Liver (tissue), 9 donors: ENCODE data around the gene ECSIT. TPM values are rescaled to one million over a fixed set of nuclear protein-coding genes. Genes with fewer than 3 reads are reported as not detected.

Experiments
- DNase-seq: peaks from one replicate; pipeline ENCODE4 v3.0.0-alpha.2; 2017; ENCODE audit warnings: low spot score
- H3K27ac ChIP-seq, 2 donors: one replicate each; pipeline ENCODE4 v1.7.0; 2013; ENCODE audit warnings: inconsistent platforms in 2 of 2, low read length in 2 of 2, control low read depth in 1 of 2, low read depth in 1 of 2, mild to moderate bottlenecking in 1 of 2
- H3K27me3 ChIP-seq, 4 donors: one replicate each; pipeline versions ENCODE4 v1.6.1 to v1.7.0; 2013; ENCODE audit warnings: low read length in 3 of 4, inconsistent platforms in 1 of 4, mild to moderate bottlenecking in 1 of 4, moderate library complexity in 1 of 4; ENCODE audit not compliant: control insufficient read depth in 4 of 4, insufficient read depth in 4 of 4
- H3K36me3 ChIP-seq, 4 donors: one replicate each; pipeline versions ENCODE4 v1.6.1 to v1.7.0; 2013; ENCODE audit warnings: low read length in 3 of 4, mild to moderate bottlenecking in 3 of 4, low read depth in 1 of 4, moderate library complexity in 1 of 4; ENCODE audit not compliant: control insufficient read depth in 4 of 4, insufficient read depth in 3 of 4
- H3K4me1 ChIP-seq, 4 donors: one replicate each; pipeline versions ENCODE4 v1.6.1 to v1.7.0; 2013; ENCODE audit warnings: low read length in 3 of 4, mild to moderate bottlenecking in 3 of 4, moderate library complexity in 1 of 4; ENCODE audit not compliant: control insufficient read depth in 4 of 4, insufficient read depth in 4 of 4
- H3K4me3 ChIP-seq, 3 donors: one replicate each; pipeline versions ENCODE4 v1.6.1 to v1.7.0; 2013; ENCODE audit warnings: low read length in 3 of 3, control low read depth in 1 of 3, low read depth in 1 of 3, mild to moderate bottlenecking in 1 of 3
- H3K9ac ChIP-seq, 2 donors: one replicate each; pipeline ENCODE4 v1.7.0; 2013; ENCODE audit warnings: low read length in 2 of 2, mild to moderate bottlenecking in 2 of 2, moderate library complexity in 2 of 2, control low read depth in 1 of 2, low read depth in 1 of 2
- H3K9me3 ChIP-seq, 4 donors: one replicate each; pipeline versions ENCODE4 v1.6.1 to v1.7.0; 2013; ENCODE audit warnings: low read length in 3 of 4; ENCODE audit not compliant: control insufficient read depth in 4 of 4
- EGR1 ChIP-seq, 2 donors: IDR thresholded peaks; 2 replicates each; pipeline ENCODE4 v1.6.1; 2016 to 2018; ENCODE audit warnings: antibody characterized with exemption in 2 of 2, low read depth in 2 of 2
- FOXA1 ChIP-seq: IDR thresholded peaks from 2 replicates; pipeline ENCODE4 v1.6.1; 2016; ENCODE audit warnings: antibody characterized with exemption
- FOXA2 ChIP-seq: IDR thresholded peaks from 2 replicates; pipeline ENCODE4 v1.6.1; 2016; ENCODE audit warnings: antibody characterized with exemption
- GABPA ChIP-seq, 2 donors: IDR thresholded peaks in 1 of 2; conservative IDR thresholded peaks in 1 of 2; 2 replicates each; pipeline ENCODE4 v1.6.1; 2016; ENCODE audit warnings: antibody characterized with exemption in 2 of 2, mild to moderate bottlenecking in 1 of 2, moderate library complexity in 1 of 2
- HNF4A ChIP-seq, 2 donors: conservative IDR thresholded peaks; 2 replicates each; pipeline ENCODE4 v1.6.1; 2016; ENCODE audit warnings: antibody characterized with exemption in 2 of 2, mild to moderate bottlenecking in 2 of 2
- HNF4G ChIP-seq: IDR thresholded peaks from 2 replicates; pipeline ENCODE4 v1.6.1; 2016; ENCODE audit warnings: antibody characterized with exemption
- JUND ChIP-seq, 2 donors: IDR thresholded peaks; 2 replicates each; pipeline ENCODE4 v1.6.1; 2016; ENCODE audit warnings: antibody characterized with exemption in 2 of 2
- NR2F2 ChIP-seq: IDR thresholded peaks from 2 replicates; pipeline ENCODE4 v1.6.1; 2016; ENCODE audit warnings: antibody characterized with exemption
- RAD21 ChIP-seq, 2 donors: IDR thresholded peaks; 2 replicates each; pipeline ENCODE4 v1.6.1; 2016; ENCODE audit warnings: antibody characterized with exemption in 2 of 2, mild to moderate bottlenecking in 2 of 2
- RXRA ChIP-seq, 2 donors: IDR thresholded peaks; 2 replicates each; pipeline ENCODE4 v1.6.1; 2017 to 2018; ENCODE audit warnings: antibody characterized with exemption in 2 of 2, mild to moderate bottlenecking in 1 of 2
- SP1 ChIP-seq: IDR thresholded peaks from 2 replicates; pipeline ENCODE4 v1.6.1; 2018; ENCODE audit warnings: antibody characterized with exemption, mild to moderate bottlenecking
- TAF1 ChIP-seq: conservative IDR thresholded peaks from 2 replicates; pipeline ENCODE4 v1.6.1; 2016; ENCODE audit warnings: antibody characterized with exemption, mild to moderate bottlenecking
- YY1 ChIP-seq: IDR thresholded peaks from 2 replicates; pipeline ENCODE4 v1.6.1; 2016; ENCODE audit warnings: antibody characterized with exemption, mild to moderate bottlenecking
- WGBS: extraction: QIAGEN DNeasy Blood & Tissue Kit; methylation state at CpG from one replicate; pipeline ENCODE4 v1.1.7; 2013; 5-methylcytosine and 5-hydroxymethylcytosine counted together
- polyA plus RNA-seq, 2 donors: library from polyadenylated mRNA; stranded (reverse) in 1 of 2; unstranded in 1 of 2; fragments of 200-250 nt in 1 of 2; fragments of >200 nt in 1 of 2; fragmentation: Nextera tagmentation in 1 of 2; extraction: Ambion mirVana in 1 of 2; gene quantifications; one replicate each; pipeline versions ENCODE4 v1.2.1 to v1.2.3, GENCODE V29; 2013 to 2015
- total RNA-seq, 2 donors: library from RNA; depleted of rRNA; stranded (reverse); fragments of >200 nt; gene quantifications; one replicate each; pipeline ENCODE4 v1.2.3, GENCODE V29; 2014
- TF ChIP-seq, protein P1 (sequence below): IDR thresholded peaks from 2 replicates; pipeline ENCODE4 v1.6.1; 2016; ENCODE audit warnings: antibody characterized with exemption, mild to moderate bottlenecking
- TF ChIP-seq, protein P2 (sequence below): fragments of 150-350 bp; IDR thresholded peaks from 2 replicates; pipeline ENCODE4 v1.5.1; 2017; ENCODE audit warnings: improper control_type of control experiment, low read depth, low read length; ENCODE audit not compliant: missing input control
- TF ChIP-seq, protein P3 (sequence below): IDR thresholded peaks from 2 replicates; pipeline ENCODE4 v1.6.1; 2016; ENCODE audit warnings: antibody characterized with exemption
- TF ChIP-seq, protein P4 (sequence below): IDR thresholded peaks from 2 replicates; pipeline ENCODE4 v1.6.1; 2016; ENCODE audit warnings: antibody characterized with exemption
- TF ChIP-seq, protein P5 (sequence below): IDR thresholded peaks from 2 replicates; pipeline ENCODE4 v1.6.1; 2016; ENCODE audit warnings: antibody characterized with exemption
- donor health status: healthy.
- donor health status: healthy.
- donor health status: healthy.
- donor health status: healthy.
- donor health status: healthy.

Gene ECSIT
- total and polyA plus RNA-seq, 4 donors = 20.5 to 37.4 (median 31.0) TPM

DNA sequence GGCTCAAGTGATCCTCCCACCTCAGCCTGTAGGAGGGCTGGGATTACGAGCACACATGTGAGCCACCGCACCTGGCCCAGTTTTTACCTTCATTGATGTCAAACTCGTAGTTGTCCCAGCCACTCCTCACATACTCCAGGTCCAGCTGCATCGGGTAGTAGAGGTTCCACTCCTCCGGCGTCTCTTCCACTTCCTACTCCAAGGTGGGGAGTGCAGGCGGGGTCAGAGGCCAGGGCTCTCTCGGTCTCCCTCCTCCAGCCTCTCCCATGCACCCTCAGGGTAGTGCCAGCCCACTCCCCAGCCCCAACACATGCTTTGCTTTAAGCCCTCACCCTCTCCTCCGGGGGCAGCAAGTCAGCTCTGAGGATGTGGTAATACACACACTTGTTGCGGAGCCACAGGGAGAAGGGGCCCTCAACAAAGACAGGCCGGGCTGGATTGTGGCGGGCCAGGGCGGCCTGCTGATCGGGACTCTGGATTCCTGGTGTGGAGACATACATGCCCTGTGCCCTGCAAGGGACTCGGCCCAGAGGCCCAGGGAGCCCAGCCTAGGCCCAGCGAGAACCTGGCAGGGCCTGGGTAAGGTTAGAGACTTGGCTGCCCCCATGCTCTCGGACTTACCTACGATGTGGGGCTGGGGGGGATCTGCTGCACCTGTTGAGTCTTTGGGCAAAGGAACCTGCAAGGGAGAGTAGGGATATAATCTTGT lies 21.4 kb downstream of the ECSIT start (continued):
- TF ChIP-seq, protein P1, sequence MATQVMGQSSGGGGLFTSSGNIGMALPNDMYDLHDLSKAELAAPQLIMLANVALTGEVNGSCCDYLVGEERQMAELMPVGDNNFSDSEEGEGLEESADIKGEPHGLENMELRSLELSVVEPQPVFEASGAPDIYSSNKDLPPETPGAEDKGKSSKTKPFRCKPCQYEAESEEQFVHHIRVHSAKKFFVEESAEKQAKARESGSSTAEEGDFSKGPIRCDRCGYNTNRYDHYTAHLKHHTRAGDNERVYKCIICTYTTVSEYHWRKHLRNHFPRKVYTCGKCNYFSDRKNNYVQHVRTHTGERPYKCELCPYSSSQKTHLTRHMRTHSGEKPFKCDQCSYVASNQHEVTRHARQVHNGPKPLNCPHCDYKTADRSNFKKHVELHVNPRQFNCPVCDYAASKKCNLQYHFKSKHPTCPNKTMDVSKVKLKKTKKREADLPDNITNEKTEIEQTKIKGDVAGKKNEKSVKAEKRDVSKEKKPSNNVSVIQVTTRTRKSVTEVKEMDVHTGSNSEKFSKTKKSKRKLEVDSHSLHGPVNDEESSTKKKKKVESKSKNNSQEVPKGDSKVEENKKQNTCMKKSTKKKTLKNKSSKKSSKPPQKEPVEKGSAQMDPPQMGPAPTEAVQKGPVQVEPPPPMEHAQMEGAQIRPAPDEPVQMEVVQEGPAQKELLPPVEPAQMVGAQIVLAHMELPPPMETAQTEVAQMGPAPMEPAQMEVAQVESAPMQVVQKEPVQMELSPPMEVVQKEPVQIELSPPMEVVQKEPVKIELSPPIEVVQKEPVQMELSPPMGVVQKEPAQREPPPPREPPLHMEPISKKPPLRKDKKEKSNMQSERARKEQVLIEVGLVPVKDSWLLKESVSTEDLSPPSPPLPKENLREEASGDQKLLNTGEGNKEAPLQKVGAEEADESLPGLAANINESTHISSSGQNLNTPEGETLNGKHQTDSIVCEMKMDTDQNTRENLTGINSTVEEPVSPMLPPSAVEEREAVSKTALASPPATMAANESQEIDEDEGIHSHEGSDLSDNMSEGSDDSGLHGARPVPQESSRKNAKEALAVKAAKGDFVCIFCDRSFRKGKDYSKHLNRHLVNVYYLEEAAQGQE = no peak
- TF ChIP-seq FOXA2 = no peak
- TF ChIP-seq, protein P2, sequence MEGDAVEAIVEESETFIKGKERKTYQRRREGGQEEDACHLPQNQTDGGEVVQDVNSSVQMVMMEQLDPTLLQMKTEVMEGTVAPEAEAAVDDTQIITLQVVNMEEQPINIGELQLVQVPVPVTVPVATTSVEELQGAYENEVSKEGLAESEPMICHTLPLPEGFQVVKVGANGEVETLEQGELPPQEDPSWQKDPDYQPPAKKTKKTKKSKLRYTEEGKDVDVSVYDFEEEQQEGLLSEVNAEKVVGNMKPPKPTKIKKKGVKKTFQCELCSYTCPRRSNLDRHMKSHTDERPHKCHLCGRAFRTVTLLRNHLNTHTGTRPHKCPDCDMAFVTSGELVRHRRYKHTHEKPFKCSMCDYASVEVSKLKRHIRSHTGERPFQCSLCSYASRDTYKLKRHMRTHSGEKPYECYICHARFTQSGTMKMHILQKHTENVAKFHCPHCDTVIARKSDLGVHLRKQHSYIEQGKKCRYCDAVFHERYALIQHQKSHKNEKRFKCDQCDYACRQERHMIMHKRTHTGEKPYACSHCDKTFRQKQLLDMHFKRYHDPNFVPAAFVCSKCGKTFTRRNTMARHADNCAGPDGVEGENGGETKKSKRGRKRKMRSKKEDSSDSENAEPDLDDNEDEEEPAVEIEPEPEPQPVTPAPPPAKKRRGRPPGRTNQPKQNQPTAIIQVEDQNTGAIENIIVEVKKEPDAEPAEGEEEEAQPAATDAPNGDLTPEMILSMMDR = no peak
- TF ChIP-seq NR2F2 = no peak
- TF ChIP-seq SP1 = no peak

DNA sequence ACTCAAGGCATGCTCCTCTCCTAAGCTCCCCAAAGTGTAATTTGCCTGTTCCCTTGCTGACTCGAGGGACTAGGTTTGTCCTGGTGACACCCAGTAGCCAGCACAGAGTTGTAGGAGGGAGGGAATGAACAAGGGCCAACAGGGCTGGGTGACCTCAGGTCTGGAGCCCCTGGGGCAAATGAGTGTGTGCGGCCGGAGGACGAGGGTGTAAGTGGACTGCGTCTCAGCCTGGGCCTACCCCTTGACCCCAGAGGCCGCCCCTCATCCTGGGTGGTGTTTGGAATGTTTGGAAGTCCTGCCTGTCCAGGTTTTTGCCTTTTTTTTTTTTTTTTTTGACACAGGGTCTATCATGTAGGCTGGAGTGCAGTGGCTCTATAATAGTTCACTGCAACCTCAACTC lies 22.0 kb downstream of the ECSIT start:
- no peak overlapping the region for H3K4me3 ChIP-seq

More for the DNA sequence above, 22.0 kb downstream of the ECSIT start:
- H3K36me3 ChIP-seq = peaks cover 0 to 9% (median 2%) of the 10 kb centered on the region in 4 donors
- H3K27ac ChIP-seq = no peak overlapping the region
- no peaks in the 10 kb centered on the region for H3K27me3 ChIP-seq
- H3K4me1 ChIP-seq = peaks cover 5 to 14% (median 12%) of the 10 kb centered on the region in 4 donors
- H3K9me3 ChIP-seq = no peaks in the 10 kb centered on the region
- WGBS = 92% methylated on average over 6 of the region's 6 CpGs
- H3K9ac ChIP-seq = no peak overlapping the region
- TF ChIP-seq NR2F2 (no peak), HNF4G (no peak), GABPA (IDR thresholded peaks at IDR 0.05 in 1 of 2, conservative IDR thresholded peaks at IDR 0.05 in 1 of 2) (no peak), RAD21 (IDR thresholded peaks at IDR 0.05) (no peak), FOXA1 (no peak), EGR1 (IDR thresholded peaks at IDR 0.05; ENCODE audit: low read depth in 2 of 2) (no peak), TAF1 (no peak), RXRA (IDR thresholded peaks at IDR 0.05) (no peak), YY1 (no peak), JUND (IDR thresholded peaks at IDR 0.05) (no peak), HNF4A (conservative IDR thresholded peaks at IDR 0.05) (no peak), SP1 (no peak), FOXA2 (no peak)
- TF ChIP-seq, protein P3, sequence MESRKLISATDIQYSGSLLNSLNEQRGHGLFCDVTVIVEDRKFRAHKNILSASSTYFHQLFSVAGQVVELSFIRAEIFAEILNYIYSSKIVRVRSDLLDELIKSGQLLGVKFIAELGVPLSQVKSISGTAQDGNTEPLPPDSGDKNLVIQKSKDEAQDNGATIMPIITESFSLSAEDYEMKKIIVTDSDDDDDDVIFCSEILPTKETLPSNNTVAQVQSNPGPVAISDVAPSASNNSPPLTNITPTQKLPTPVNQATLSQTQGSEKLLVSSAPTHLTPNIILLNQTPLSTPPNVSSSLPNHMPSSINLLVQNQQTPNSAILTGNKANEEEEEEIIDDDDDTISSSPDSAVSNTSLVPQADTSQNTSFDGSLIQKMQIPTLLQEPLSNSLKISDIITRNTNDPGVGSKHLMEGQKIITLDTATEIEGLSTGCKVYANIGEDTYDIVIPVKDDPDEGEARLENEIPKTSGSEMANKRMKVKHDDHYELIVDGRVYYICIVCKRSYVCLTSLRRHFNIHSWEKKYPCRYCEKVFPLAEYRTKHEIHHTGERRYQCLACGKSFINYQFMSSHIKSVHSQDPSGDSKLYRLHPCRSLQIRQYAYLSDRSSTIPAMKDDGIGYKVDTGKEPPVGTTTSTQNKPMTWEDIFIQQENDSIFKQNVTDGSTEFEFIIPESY = no peak
- TF ChIP-seq, protein P1 = no peak
- TF ChIP-seq, protein P4, sequence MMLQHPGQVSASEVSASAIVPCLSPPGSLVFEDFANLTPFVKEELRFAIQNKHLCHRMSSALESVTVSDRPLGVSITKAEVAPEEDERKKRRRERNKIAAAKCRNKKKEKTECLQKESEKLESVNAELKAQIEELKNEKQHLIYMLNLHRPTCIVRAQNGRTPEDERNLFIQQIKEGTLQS = no peak
- TF ChIP-seq, protein P5, sequence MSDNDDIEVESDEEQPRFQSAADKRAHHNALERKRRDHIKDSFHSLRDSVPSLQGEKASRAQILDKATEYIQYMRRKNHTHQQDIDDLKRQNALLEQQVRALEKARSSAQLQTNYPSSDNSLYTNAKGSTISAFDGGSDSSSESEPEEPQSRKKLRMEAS = no peak
- TF ChIP-seq, protein P2 = no peak
- DNase-seq = no peak
